Upper lobe of left lung (tissue), 4 donors: Measurements from ENCODE around the gene MSI2.

Experiments
- POLR2AphosphoS5 ChIP-seq, 2 donors: sonication (generic); formaldehyde crosslinking; IDR thresholded peaks; one replicate each; pipeline ENCODE4 v1.5.1; 2017; ENCODE audit warnings: antibody characterized with exemption in 2 of 2
- TF ChIP-seq, protein P1 (sequence below), 6 experiments: fragments of 450-650 bp in 4 of 6; fragments of 200-600 bp in 2 of 6; sonication (generic) in 2 of 6; IDR thresholded peaks; one replicate each; pipeline ENCODE4 v1.5.1; 2016 to 2019; ENCODE audit warnings: antibody characterized with exemption in 6 of 6

DNA sequence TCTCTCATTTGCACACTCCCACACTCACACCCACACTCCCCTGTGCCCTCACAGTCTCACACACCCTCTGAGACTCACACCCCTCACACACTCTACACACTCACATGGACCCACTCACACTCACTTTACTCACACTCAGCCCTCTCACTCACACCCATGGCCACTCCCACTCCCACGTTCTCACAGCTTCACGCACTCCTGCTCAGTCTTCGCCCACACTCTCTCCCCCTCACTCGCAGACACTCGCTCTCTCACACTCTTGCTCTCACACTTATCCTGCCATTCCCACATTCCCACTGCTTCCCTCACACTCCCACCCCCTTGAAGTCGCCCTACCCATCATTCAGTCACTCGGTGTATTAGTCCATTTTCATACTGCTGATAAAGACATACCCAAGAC is 440.9 kb downstream of the MSI2 start:
- TF ChIP-seq, protein P1, sequence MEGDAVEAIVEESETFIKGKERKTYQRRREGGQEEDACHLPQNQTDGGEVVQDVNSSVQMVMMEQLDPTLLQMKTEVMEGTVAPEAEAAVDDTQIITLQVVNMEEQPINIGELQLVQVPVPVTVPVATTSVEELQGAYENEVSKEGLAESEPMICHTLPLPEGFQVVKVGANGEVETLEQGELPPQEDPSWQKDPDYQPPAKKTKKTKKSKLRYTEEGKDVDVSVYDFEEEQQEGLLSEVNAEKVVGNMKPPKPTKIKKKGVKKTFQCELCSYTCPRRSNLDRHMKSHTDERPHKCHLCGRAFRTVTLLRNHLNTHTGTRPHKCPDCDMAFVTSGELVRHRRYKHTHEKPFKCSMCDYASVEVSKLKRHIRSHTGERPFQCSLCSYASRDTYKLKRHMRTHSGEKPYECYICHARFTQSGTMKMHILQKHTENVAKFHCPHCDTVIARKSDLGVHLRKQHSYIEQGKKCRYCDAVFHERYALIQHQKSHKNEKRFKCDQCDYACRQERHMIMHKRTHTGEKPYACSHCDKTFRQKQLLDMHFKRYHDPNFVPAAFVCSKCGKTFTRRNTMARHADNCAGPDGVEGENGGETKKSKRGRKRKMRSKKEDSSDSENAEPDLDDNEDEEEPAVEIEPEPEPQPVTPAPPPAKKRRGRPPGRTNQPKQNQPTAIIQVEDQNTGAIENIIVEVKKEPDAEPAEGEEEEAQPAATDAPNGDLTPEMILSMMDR (IDR thresholded peaks at IDR 0.05) = no peak
- TF ChIP-seq POLR2AphosphoS5 (IDR thresholded peaks at IDR 0.05) = no peak
